ENCODE measurements around the gene KCNIP1. TPM values are rescaled to one million over a fixed set of nuclear protein-coding genes. Genes with fewer than 3 reads are reported as not detected.

KCNIP1 gene
- total and polyA plus RNA-seq, 10 of the 15 experiments (the other 5 are each of a cell fraction or from before 2014, with no cell fraction given): not detected

DNA sequence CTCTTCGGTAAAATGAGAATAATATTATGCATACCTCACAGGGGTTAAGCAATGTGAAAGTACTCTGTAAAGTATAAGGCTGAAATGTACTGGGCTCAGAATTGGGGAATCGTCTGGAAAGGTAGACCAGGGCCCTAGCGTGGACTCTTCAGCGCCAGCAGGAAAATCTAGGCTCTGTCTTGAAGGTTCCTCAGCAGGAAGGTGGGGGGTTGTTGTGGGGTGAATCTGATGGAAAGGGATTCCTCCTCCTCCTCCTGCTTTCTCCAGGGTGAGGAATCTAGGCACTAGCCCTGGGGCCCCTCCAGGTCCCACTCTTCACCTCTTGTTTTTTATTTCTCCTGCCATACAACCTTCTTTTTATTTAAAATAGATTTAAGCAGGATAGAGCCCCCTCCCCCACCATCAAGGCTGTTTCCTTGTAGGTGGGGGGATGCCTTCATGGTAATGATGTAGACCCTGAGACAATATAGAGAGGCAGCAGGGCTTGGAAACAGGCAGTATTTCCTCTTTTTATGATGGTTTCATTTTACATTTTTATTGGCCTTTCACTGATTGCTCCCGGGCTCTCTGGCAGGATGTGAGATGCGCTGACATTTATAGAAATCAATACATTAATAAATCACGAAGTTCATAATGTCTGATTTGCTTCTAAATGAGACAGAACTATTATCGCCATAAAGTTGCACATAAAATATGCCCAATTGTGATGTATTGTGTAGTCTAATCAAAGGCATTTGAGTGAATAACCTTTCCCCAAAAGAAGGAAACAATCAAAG, 200.8 kb downstream of the KCNIP1 start:
- DNase-seq (ENCODE audit: low read depth, low spot score) (no peak), FAIRE-seq (no peak), ATAC-seq (no peak)
- Histone ChIP-seq H3K9me3 (replicated peaks; ENCODE audit: control insufficient read depth, insufficient read depth, low read length) (no peaks in the 10 kb centered on the region), H3K27ac (ENCODE audit: control insufficient read depth, insufficient read depth) (no peak overlapping the region), H3K9ac (ENCODE audit: control insufficient read depth, insufficient read depth, low read length) (no peak overlapping the region), H3K36me3 (ENCODE audit: control insufficient read depth in 2 of 2, insufficient read depth in 2 of 2, low read length in 1 of 2) (no peaks in the 10 kb centered on the region), H3K27me3 (replicated peaks in 1 of 2; ENCODE audit: control insufficient read depth in 2 of 2, insufficient read depth in 2 of 2, low read length in 1 of 2) (no peaks in the 10 kb centered on the region; a peak in 1 of 4 replicates), H3K4me1 (ENCODE audit: control insufficient read depth, insufficient read depth, low read length) (no peaks in the 10 kb centered on the region), H3K79me2 (ENCODE audit: control insufficient read depth, insufficient read depth, low read length) (no peaks in the 10 kb centered on the region), H4K20me1 (ENCODE audit: control insufficient read depth, insufficient read depth) (no peaks in the 10 kb centered on the region), H3K4me3 (no peak overlapping the region), H2AFZ (ENCODE audit: control insufficient read depth, low read depth, low read length) (no peak overlapping the region), H3K4me2 (ENCODE audit: control insufficient read depth, insufficient read depth) (no peak overlapping the region)
- in situ Hi-C loops (cut with MboI) (no loop called here), intact Hi-C loops (cut with micrococcal nuclease; ENCODE audit: unreplicated experiment) (no loop called here)
- RAD21 ChIA-PET (ENCODE audit: unreplicated experiment): no interaction called here
- POLR2A ChIA-PET: no interaction called here
- CTCF ChIA-PET: no interaction called here
- BruUV-seq (replicated peaks): no TSS peak
- WGBS (ENCODE audit: insufficient coverage, insufficient replicate concordance, low lambda C conversion rate, missing lambda C conversion rate): 34% methylated on average over 7 of the region's 8 CpGs
- SMC1A ChIA-PET (ENCODE audit: uncharacterized antibody, unreplicated experiment): interaction anchor here (1.5 kb wide), 1 partner anchor 10 kb away, joined by 4 read pairs; no protein-coding TSS in a partner anchor
- TF ChIP-seq, protein P1, sequence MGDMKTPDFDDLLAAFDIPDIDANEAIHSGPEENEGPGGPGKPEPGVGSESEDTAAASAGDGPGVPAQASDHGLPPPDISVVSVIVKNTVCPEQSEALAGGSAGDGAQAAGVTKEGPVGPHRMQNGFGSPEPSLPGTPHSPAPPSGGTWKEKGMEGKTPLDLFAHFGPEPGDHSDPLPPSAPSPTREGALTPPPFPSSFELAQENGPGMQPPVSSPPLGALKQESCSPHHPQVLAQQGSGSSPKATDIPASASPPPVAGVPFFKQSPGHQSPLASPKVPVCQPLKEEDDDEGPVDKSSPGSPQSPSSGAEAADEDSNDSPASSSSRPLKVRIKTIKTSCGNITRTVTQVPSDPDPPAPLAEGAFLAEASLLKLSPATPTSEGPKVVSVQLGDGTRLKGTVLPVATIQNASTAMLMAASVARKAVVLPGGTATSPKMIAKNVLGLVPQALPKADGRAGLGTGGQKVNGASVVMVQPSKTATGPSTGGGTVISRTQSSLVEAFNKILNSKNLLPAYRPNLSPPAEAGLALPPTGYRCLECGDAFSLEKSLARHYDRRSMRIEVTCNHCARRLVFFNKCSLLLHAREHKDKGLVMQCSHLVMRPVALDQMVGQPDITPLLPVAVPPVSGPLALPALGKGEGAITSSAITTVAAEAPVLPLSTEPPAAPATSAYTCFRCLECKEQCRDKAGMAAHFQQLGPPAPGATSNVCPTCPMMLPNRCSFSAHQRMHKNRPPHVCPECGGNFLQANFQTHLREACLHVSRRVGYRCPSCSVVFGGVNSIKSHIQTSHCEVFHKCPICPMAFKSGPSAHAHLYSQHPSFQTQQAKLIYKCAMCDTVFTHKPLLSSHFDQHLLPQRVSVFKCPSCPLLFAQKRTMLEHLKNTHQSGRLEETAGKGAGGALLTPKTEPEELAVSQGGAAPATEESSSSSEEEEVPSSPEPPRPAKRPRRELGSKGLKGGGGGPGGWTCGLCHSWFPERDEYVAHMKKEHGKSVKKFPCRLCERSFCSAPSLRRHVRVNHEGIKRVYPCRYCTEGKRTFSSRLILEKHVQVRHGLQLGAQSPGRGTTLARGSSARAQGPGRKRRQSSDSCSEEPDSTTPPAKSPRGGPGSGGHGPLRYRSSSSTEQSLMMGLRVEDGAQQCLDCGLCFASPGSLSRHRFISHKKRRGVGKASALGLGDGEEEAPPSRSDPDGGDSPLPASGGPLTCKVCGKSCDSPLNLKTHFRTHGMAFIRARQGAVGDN (IDR thresholded peaks at IDR 0.05): no peak
- no peak for TF ChIP-seq SMAD5 (IDR thresholded peaks at IDR 0.05; ENCODE audit: low read depth)
- TF ChIP-seq BACH1 (IDR thresholded peaks at IDR 0.05; ENCODE audit: borderline replicate concordance): no peak
- no peak for TF ChIP-seq CHD4 (IDR thresholded peaks at IDR 0.05)
- TF ChIP-seq MXI1 (IDR thresholded peaks at IDR 0.05; ENCODE audit: low read depth, low read length): no peak
- TF ChIP-seq HDGF (IDR thresholded peaks at IDR 0.05): no peak
- TF ChIP-seq PRDM15 (CRISPR knock-in tag; IDR thresholded peaks at IDR 0.05): no peak
- no peak for TF ChIP-seq MYC (IDR thresholded peaks at IDR 0.05; ENCODE audit: insufficient read depth, insufficient read length, insufficient replicate concordance, low read length, severe bottlenecking)
- no peak for TF ChIP-seq ZBTB11 (CRISPR knock-in tag; IDR thresholded peaks at IDR 0.05)
- TF ChIP-seq RB1 (IDR thresholded peaks at IDR 0.05; ENCODE audit: borderline replicate concordance): no peak
- no peak for TF ChIP-seq USF2 (IDR thresholded peaks at IDR 0.05; ENCODE audit: borderline replicate concordance, low read depth, low read length)

Measured in GM12878 (cell line).